Vagina (tissue), 2 donors: Measurements from ENCODE around the gene SLC39A11.

ENCODE experiments used
- CTCF ChIP-seq, 3 experiments: fragments of 450-650 bp in 2 of 3; fragments of 200-600 bp in 1 of 3; sonication (generic) in 1 of 3; IDR thresholded peaks; one replicate each; pipeline ENCODE4 v1.5.1; 2017 to 2019; ENCODE audit warnings: antibody characterized with exemption in 3 of 3, mild to moderate bottlenecking in 2 of 3, moderate library complexity in 2 of 3
- POLR2A ChIP-seq, 2 donors: fragments of 450-650 bp; IDR thresholded peaks; one replicate each; pipeline ENCODE4 v1.6.1; 2017; ENCODE audit warnings: antibody characterized with exemption in 2 of 2, mild to moderate bottlenecking in 2 of 2, moderate library complexity in 2 of 2
- POLR2AphosphoS5 ChIP-seq, 2 donors: sonication (generic); formaldehyde crosslinking; IDR thresholded peaks; one replicate each; pipeline ENCODE4 v1.9.0; 2017; ENCODE audit warnings: antibody characterized with exemption in 2 of 2, mild to moderate bottlenecking in 2 of 2, low read depth in 1 of 2; ENCODE audit not compliant: insufficient read depth in 1 of 2

GRCh38 chr17:73052923-73053322 lies 39.6 kb downstream of the SLC39A11 start:
- no peak for TF ChIP-seq POLR2A (IDR thresholded peaks at IDR 0.05)
- no peak for TF ChIP-seq CTCF (IDR thresholded peaks at IDR 0.05)
- no peak for TF ChIP-seq POLR2AphosphoS5 (IDR thresholded peaks at IDR 0.05; ENCODE audit: insufficient read depth in 1 of 2, low read depth in 1 of 2)
